ENCODE measurements around the gene PTDSS2. TPM values are rescaled to one million over a fixed set of nuclear protein-coding genes. Genes with fewer than 3 reads are reported as not detected.

PTDSS2 gene
- total and polyA plus RNA-seq, 2 of the 13 experiments (the other 11 are each of a cell fraction or from before 2014, with no cell fraction given): 21.7 to 26.4 TPM

GRCh38 chr11:506995-507726 is 57.1 kb downstream of the PTDSS2 start, which contains the start of gene RNH1 (continued):
- TF ChIP-seq THAP9 (CRISPR knock-in tag; IDR thresholded peaks at IDR 0.05; ENCODE audit: borderline replicate concordance) (no peak; the same call in 1 of the 2 replicates), NR2C2 (CRISPR knock-in tag; IDR thresholded peaks at IDR 0.05; ENCODE audit: borderline replicate concordance) (no peak), SYNCRIP (IDR thresholded peaks at IDR 0.05; ENCODE audit: insufficient read depth, low read depth, low read length) (no peak), SMAD1 (CRISPR knock-in tag; IDR thresholded peaks at IDR 0.05; ENCODE audit: borderline replicate concordance, low read depth) (no peak), TFDP1 (CRISPR knock-in tag; IDR thresholded peaks at IDR 0.05; ENCODE audit: borderline replicate concordance) (peak; percentile 73; the same call in 1 of the 2 replicates), MNT (IDR thresholded peaks at IDR 0.05) (no peak), CBX1 (IDR thresholded peaks at IDR 0.05; ENCODE audit: low read depth) (no peak), ATM (IDR thresholded peaks at IDR 0.05; ENCODE audit: borderline replicate concordance) (no peak), ZNF121 (CRISPR knock-in tag; IDR thresholded peaks at IDR 0.05) (no peak), NFYB (CRISPR knock-in tag; IDR thresholded peaks at IDR 0.05) (no peak), ZBTB42 (CRISPR knock-in tag; IDR thresholded peaks at IDR 0.05) (no peak), ZNF337 (CRISPR knock-in tag; IDR thresholded peaks at IDR 0.05; ENCODE audit: borderline replicate concordance, low read depth) (no peak), MLXIP (CRISPR knock-in tag; IDR thresholded peaks at IDR 0.05; ENCODE audit: borderline replicate concordance) (no peak), SAP130 (CRISPR knock-in tag; IDR thresholded peaks at IDR 0.05; ENCODE audit: low read depth) (peak; percentile 11; the same call in 1 of the 2 replicates), ZSCAN9 (CRISPR knock-in tag; IDR thresholded peaks at IDR 0.05; ENCODE audit: borderline replicate concordance) (no peak), FOXK2 (IDR thresholded peaks at IDR 0.05) (no peak), DPF2 (CRISPR knock-in tag; IDR thresholded peaks at IDR 0.05; ENCODE audit: borderline replicate concordance, low read depth) (no peak), ZNF816 (CRISPR knock-in tag; IDR thresholded peaks at IDR 0.05; ENCODE audit: borderline replicate concordance) (peak; percentile 96; the same call in 1 of the 2 replicates)
